Measurements from ENCODE around the gene LILRA1. TPM values are rescaled to one million over a fixed set of nuclear protein-coding genes. Genes with fewer than 3 reads are reported as not detected.

Gene LILRA1
- total RNA-seq, 1 donor from 2014 or later, result 7.6 TPM

DNA sequence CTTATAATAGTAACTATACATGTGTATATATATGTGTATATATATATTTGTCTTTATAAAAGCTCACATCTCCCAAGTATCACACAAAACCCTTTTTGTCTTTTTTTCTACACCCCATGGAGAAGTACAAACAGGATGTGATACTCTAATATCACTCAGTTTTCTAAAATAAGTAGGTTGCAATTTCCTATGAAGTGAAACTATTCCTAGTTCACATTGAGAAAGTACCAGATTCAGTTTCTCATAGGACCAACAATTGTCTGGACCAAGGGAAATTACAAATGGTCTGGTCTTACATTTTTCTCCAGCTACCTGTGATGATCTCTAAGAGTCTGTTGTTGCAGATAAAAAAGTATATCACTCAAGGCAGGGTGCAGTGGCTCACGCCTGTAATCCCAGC lies 19.0 kb downstream of the LILRA1 start:
- DNase-seq (no peak), ATAC-seq (no peak)
- intact Hi-C loops (cut with DNase I), result no loop called here

DNA sequence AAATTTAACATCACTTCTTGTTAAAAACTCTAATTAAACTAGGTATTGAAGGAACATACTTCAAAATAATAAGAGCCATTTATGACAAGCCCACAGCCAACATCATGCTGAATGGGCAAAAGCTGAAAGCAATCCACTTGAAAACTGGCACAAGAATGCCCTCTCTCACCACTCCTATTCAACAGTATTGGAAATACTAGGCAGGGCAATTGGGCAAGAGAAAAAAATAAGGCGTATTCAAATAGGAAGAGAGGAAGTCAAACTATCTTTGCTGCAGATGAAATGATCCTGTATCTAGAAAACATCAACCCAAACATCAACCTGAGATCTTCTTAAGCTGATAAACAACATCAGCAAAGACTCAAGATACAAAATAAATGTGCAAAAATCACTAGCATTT lies 21.3 kb downstream of the LILRA1 start:
- Histone ChIP-seq H3K27ac (no peak overlapping the region), H3K36me3 (no peaks in the 10 kb centered on the region), H3K27me3 (ENCODE audit: low read depth) (peaks cover 2% of the 10 kb centered on the region), H3K9me3 (no peaks in the 10 kb centered on the region), H3K4me1 (no peaks in the 10 kb centered on the region), H3K4me3 (no peak overlapping the region)
- DNase-seq (no peak), ATAC-seq (no peak)
- intact Hi-C loops (cut with DNase I), result no loop called here
- TF ChIP-seq, protein P1, sequence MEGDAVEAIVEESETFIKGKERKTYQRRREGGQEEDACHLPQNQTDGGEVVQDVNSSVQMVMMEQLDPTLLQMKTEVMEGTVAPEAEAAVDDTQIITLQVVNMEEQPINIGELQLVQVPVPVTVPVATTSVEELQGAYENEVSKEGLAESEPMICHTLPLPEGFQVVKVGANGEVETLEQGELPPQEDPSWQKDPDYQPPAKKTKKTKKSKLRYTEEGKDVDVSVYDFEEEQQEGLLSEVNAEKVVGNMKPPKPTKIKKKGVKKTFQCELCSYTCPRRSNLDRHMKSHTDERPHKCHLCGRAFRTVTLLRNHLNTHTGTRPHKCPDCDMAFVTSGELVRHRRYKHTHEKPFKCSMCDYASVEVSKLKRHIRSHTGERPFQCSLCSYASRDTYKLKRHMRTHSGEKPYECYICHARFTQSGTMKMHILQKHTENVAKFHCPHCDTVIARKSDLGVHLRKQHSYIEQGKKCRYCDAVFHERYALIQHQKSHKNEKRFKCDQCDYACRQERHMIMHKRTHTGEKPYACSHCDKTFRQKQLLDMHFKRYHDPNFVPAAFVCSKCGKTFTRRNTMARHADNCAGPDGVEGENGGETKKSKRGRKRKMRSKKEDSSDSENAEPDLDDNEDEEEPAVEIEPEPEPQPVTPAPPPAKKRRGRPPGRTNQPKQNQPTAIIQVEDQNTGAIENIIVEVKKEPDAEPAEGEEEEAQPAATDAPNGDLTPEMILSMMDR (IDR thresholded peaks at IDR 0.05), result no peak

More for the DNA sequence above, 19.0 kb downstream of the LILRA1 start:
- TF ChIP-seq, protein P1 (IDR thresholded peaks at IDR 0.05), result no peak
- no peaks in the 10 kb centered on the region for H3K4me1 ChIP-seq
- H3K9me3 ChIP-seq, result no peaks in the 10 kb centered on the region
- no peak overlapping the region for H3K27ac ChIP-seq
- H3K27me3 ChIP-seq (ENCODE audit: low read depth), result peaks cover 3% of the 10 kb centered on the region
- no peaks in the 10 kb centered on the region for H3K36me3 ChIP-seq
- no peak overlapping the region for H3K4me3 ChIP-seq

DNA sequence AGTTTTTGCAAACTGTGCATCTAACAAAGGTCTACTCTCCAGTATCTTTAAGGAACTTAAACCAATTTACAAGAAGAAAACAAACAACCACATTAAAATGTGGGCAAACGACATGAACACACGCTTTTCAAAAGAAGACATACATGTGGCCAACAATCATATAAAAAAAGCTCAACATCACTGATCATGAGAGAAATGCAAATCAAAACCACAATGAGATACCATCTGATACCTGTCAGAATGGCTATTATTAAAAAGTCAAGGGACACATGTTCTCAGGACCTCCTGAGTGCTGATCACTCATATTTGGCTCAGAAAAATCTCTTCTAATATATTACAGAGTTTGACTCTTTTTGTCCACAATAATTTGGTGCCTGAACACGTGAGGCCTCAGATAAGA lies 22.6 kb downstream of the LILRA1 start:
- no peaks in the 10 kb centered on the region for H3K36me3 ChIP-seq
- TF ChIP-seq, protein P1 (IDR thresholded peaks at IDR 0.05), result no peak
- no peak for ATAC-seq
- H3K9me3 ChIP-seq, result no peaks in the 10 kb centered on the region
- no peak for DNase-seq
- no peaks in the 10 kb centered on the region for H3K27me3 ChIP-seq (ENCODE audit: low read depth)
- H3K4me3 ChIP-seq, result no peak overlapping the region
- intact Hi-C loops (cut with DNase I), result no loop called here
- no peak overlapping the region for H3K27ac ChIP-seq
- no peaks in the 10 kb centered on the region for H3K4me1 ChIP-seq

DNA sequence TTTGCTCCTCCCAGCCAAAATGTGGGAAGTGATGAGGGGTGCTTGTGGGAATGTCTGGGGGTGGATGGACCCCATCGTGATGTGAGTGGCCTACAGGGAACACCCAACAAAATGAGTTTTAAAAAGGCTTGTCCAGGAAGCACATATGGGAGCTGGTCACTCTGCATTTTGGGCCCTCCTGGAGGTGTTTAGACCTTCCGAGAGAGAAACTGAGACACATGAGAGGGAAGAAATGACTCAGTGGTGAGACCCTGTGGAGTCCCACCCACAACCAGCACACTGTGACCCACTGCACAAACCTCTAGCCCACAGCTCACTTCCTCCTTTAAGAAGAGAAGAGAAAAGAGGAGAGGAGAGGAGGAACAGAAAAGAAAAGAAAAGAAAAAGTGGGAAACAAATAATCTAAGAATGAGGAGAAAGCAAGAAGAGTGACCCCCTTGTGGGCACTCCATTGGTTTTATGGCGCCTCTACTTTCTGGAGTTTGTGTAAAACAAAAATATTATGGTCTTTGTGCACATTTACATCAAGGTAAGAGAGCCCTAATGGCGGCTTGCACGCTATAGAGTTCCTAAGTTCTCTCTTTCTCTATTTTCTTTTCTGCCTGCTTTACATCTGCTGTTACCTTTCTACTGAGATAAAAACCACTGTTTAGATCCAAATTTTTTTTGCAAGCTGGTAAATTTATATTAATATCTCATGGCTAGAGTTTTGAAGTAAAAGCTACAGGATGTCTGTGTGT lies 23.6 kb downstream of the LILRA1 start:
- ATAC-seq (peak; percentile 42 to 57), DNase-seq (no peak)
- Histone ChIP-seq H3K4me1 (no peaks in the 10 kb centered on the region), H3K4me3 (peak overlapping the region; percentile 40), H3K36me3 (no peaks in the 10 kb centered on the region), H3K9me3 (no peaks in the 10 kb centered on the region), H3K27me3 (ENCODE audit: low read depth) (no peaks in the 10 kb centered on the region), H3K27ac (no peak overlapping the region)
- TF ChIP-seq, protein P1 (IDR thresholded peaks at IDR 0.05), result no peak
- intact Hi-C loops (cut with DNase I), result no loop called here

DNA sequence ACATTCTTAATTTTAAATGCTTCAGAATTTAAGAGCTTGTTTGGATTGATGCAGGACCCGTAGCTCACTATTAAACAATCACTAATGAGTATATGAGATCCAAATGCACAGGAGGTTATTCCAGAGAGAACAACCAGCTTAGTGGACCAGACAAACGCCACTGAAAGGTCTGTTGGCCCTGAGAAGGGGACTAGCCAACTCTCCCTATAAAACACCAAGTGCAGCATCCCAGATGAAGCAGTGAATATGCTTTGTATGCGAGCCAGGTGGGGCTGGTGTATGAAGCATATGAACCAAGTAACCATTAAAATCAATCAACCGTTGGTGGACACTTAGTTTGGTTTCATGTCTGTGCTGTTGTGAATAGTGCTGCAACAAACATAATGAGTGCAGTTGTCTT lies 27.0 kb downstream of the LILRA1 start:
- TF ChIP-seq, protein P1 (IDR thresholded peaks at IDR 0.05), result no peak
- intact Hi-C loops (cut with DNase I), result no loop called here
- H3K36me3 ChIP-seq, result no peaks in the 10 kb centered on the region

More for the DNA sequence above, 27.0 kb downstream of the LILRA1 start:
- no peak overlapping the region for H3K4me3 ChIP-seq
- H3K9me3 ChIP-seq, result no peaks in the 10 kb centered on the region
- no peak for DNase-seq
- H3K27ac ChIP-seq, result no peak overlapping the region
- no peak for ATAC-seq
- H3K4me1 ChIP-seq, result no peaks in the 10 kb centered on the region
- H3K27me3 ChIP-seq (ENCODE audit: low read depth), result no peaks in the 10 kb centered on the region
